HepG2 (cell line): ENCODE measurements around the gene NEGR1. TPM values are rescaled to one million over a fixed set of nuclear protein-coding genes. Genes with fewer than 3 reads are reported as not detected.

Experiments
- ASH2L ChIP-seq: fragments of 300-600, 200-600 bp; sonication (generic); IDR thresholded peaks from 2 replicates; pipeline ENCODE4 v1.7.0; 2017; ENCODE audit warnings: low read depth, mild to moderate bottlenecking, moderate library complexity, mixed read lengths, low read length; ENCODE audit not compliant: insufficient read length
- CCAR2 ChIP-seq: fragments of 200-400 bp; formaldehyde crosslinking; optimal IDR thresholded peaks from 2 replicates; pipeline ENCODE3; 2018; ENCODE audit warnings: low read depth, mild to moderate bottlenecking, low read length, moderate library complexity
- CHD4 ChIP-seq: fragments of 200-600 bp; sonication (generic); IDR thresholded peaks from 2 replicates; pipeline ENCODE4 v1.7.0; 2017; ENCODE audit warnings: mild to moderate bottlenecking, low read length, borderline replicate concordance
- DMTF1 ChIP-seq: sonication (generic); formaldehyde crosslinking; IDR thresholded peaks from 2 replicates; pipeline ENCODE4 v1.4.0; 2020; ENCODE audit warnings: mild to moderate bottlenecking, missing genetic modification reagents
- SOX6 ChIP-seq, 2 experiments: fragments of 450-650 bp in 1 of 2; sonication (generic) in 1 of 2; formaldehyde crosslinking in 1 of 2; IDR thresholded peaks; 2 replicates each; pipeline versions ENCODE4 v1.4.0 to v1.6.1; 2017 to 2020; ENCODE audit warnings: antibody characterized with exemption in 1 of 2, mild to moderate bottlenecking in 1 of 2, missing genetic modification reagents in 1 of 2
- TCF7 ChIP-seq: sonication (generic); IDR thresholded peaks from 2 replicates; pipeline ENCODE4 v1.6.1; 2016; ENCODE audit warnings: antibody characterized with exemption, low read depth
- ZBTB21 ChIP-seq: sonication (generic); formaldehyde crosslinking; IDR thresholded peaks from 2 replicates; pipeline ENCODE4 v1.4.0; 2020; ENCODE audit warnings: missing genetic modification reagents
- ZFP36L1 ChIP-seq: sonication (generic); formaldehyde crosslinking; IDR thresholded peaks from 2 replicates; pipeline ENCODE4 v1.8.0; 2022; ENCODE audit warnings: mild to moderate bottlenecking, missing genetic modification reagents, moderate library complexity
- ZNF333 ChIP-seq: sonication (generic); formaldehyde crosslinking; IDR thresholded peaks from 2 replicates; pipeline ENCODE4 v1.4.0; 2020; ENCODE audit warnings: mild to moderate bottlenecking, missing genetic modification reagents, borderline replicate concordance
- ZNF574 ChIP-seq: sonication (generic); formaldehyde crosslinking; IDR thresholded peaks from 2 replicates; pipeline ENCODE4 v1.4.0; 2020; ENCODE audit warnings: missing genetic modification reagents
- ZNF670 ChIP-seq: sonication (generic); formaldehyde crosslinking; IDR thresholded peaks from 2 replicates; pipeline ENCODE4 v1.8.0; 2022; ENCODE audit warnings: mild to moderate bottlenecking, missing genetic modification reagents, borderline replicate concordance
- ZNF768 ChIP-seq: sonication (generic); formaldehyde crosslinking; IDR thresholded peaks from 2 replicates; pipeline ENCODE4 v1.4.0; 2020; ENCODE audit warnings: missing genetic modification reagents
- ZNF788 ChIP-seq: sonication (generic); formaldehyde crosslinking; IDR thresholded peaks from 2 replicates; pipeline ENCODE4 v1.5.0; 2020; ENCODE audit warnings: mild to moderate bottlenecking, missing genetic modification reagents, borderline replicate concordance
- polyA plus RNA-seq, 8 experiments: library from polyadenylated mRNA; depleted of rRNA in 3 of 8; stranded (reverse) in 7 of 8; unstranded in 1 of 8; fragments of >200 nt; fragmentation: Illumina TruSeq in 4 of 8; extraction: Trizol in 4 of 8; gene quantifications; 2 replicates each; pipeline versions ENCODE4 v1.2.1 to v1.2.3, GENCODE V29; 2011 to 2016; ENCODE audit warnings: low read depth in 4 of 8, missing spikeins in 1 of 8, mixed read lengths in 1 of 8; ENCODE audit not compliant: insufficient read depth in 1 of 8
- total RNA-seq, 5 experiments: library from RNA; depleted of rRNA; stranded (reverse); fragments of >200 nt; fragmentation: Illumina TruSeq; extraction: Trizol; gene quantifications; 2 replicates each; pipeline ENCODE4 v1.2.3, GENCODE V29; 2016; ENCODE audit warnings: low read depth in 1 of 5
- TF ChIP-seq, protein P1 (sequence below): sonication (generic); formaldehyde crosslinking; IDR thresholded peaks from 2 replicates; pipeline ENCODE4 v1.4.0; 2020; ENCODE audit warnings: missing genetic modification reagents, mild to moderate bottlenecking, borderline replicate concordance
- TF ChIP-seq, protein P2 (sequence below): sonication (generic); formaldehyde crosslinking; IDR thresholded peaks from 2 replicates; pipeline ENCODE4 v1.8.0; 2022; ENCODE audit warnings: missing genetic modification reagents, mild to moderate bottlenecking, borderline replicate concordance
- TF ChIP-seq, protein P3 (sequence below): sonication (generic); formaldehyde crosslinking; conservative IDR thresholded peaks from 2 replicates; pipeline ENCODE4 v1.4.0; 2020; ENCODE audit warnings: missing genetic modification reagents

The NEGR1 gene
- total and polyA plus RNA-seq, 2 of the 13 experiments (the other 11 are each of a cell fraction or from before 2014, with no cell fraction given): not detected

GRCh38 chr1:72283307-72284083, 1.2 kb upstream of the NEGR1 start (continued):
- TF ChIP-seq ZNF574 (CRISPR knock-in tag) (no peak), ZNF788 (CRISPR knock-in tag) (0 out of 2 replicates have a peak, but pooled peaks have one; percentile 21), CHD4 (no peak), ZBTB21 (CRISPR knock-in tag) (no peak), ZFP36L1 (CRISPR knock-in tag) (no peak), CCAR2 (no peak), ZNF768 (CRISPR knock-in tag) (no peak), SOX6 (IDR thresholded peaks at IDR 0.05) (no peak), SOX6 (CRISPR knock-in tag; IDR thresholded peaks at IDR 0.05) (no peak), DMTF1 (CRISPR knock-in tag) (no peak), ZNF670 (CRISPR knock-in tag) (peak; percentile 75; the same call in 1 of the 2 replicates), ZNF333 (CRISPR knock-in tag) (no peak), ASH2L (peak; percentile 5), TCF7 (no peak)
- TF ChIP-seq, protein P1, sequence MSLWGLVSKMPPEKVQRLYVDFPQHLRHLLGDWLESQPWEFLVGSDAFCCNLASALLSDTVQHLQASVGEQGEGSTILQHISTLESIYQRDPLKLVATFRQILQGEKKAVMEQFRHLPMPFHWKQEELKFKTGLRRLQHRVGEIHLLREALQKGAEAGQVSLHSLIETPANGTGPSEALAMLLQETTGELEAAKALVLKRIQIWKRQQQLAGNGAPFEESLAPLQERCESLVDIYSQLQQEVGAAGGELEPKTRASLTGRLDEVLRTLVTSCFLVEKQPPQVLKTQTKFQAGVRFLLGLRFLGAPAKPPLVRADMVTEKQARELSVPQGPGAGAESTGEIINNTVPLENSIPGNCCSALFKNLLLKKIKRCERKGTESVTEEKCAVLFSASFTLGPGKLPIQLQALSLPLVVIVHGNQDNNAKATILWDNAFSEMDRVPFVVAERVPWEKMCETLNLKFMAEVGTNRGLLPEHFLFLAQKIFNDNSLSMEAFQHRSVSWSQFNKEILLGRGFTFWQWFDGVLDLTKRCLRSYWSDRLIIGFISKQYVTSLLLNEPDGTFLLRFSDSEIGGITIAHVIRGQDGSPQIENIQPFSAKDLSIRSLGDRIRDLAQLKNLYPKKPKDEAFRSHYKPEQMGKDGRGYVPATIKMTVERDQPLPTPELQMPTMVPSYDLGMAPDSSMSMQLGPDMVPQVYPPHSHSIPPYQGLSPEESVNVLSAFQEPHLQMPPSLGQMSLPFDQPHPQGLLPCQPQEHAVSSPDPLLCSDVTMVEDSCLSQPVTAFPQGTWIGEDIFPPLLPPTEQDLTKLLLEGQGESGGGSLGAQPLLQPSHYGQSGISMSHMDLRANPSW (CRISPR knock-in tag): no peak
- TF ChIP-seq, protein P2, sequence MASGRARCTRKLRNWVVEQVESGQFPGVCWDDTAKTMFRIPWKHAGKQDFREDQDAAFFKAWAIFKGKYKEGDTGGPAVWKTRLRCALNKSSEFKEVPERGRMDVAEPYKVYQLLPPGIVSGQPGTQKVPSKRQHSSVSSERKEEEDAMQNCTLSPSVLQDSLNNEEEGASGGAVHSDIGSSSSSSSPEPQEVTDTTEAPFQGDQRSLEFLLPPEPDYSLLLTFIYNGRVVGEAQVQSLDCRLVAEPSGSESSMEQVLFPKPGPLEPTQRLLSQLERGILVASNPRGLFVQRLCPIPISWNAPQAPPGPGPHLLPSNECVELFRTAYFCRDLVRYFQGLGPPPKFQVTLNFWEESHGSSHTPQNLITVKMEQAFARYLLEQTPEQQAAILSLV: no peak
- TF ChIP-seq, protein P3, sequence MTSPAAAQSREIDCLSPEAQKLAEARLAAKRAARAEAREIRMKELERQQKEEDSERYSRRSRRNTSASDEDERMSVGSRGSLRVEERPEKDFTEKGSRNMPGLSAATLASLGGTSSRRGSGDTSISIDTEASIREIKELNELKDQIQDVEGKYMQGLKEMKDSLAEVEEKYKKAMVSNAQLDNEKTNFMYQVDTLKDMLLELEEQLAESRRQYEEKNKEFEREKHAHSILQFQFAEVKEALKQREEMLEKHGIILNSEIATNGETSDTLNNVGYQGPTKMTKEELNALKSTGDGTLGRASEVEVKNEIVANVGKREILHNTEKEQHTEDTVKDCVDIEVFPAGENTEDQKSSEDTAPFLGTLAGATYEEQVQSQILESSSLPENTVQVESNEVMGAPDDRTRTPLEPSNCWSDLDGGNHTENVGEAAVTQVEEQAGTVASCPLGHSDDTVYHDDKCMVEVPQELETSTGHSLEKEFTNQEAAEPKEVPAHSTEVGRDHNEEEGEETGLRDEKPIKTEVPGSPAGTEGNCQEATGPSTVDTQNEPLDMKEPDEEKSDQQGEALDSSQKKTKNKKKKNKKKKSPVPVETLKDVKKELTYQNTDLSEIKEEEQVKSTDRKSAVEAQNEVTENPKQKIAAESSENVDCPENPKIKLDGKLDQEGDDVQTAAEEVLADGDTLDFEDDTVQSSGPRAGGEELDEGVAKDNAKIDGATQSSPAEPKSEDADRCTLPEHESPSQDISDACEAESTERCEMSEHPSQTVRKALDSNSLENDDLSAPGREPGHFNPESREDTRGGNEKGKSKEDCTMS: no peak
